B cell (primary cell): ENCODE data around the gene FTH1. TPM values are rescaled to one million over a fixed set of nuclear protein-coding genes. Genes with fewer than 3 reads are reported as not detected.

Experiments used
- ATAC-seq: fragments of 200-7000 bp; cut with Tn5 transposase; one replicate; pipeline ENCODE4 v1.10.0; 2021; ENCODE audit warnings: low read depth, mild to moderate bottlenecking, moderate number of reproducible peaks, moderate library complexity
- CTCF ChIA-PET: fragments of 350-600 bp; sonication (Branson Sonifier 250); formaldehyde crosslinking; loops from one replicate; lab custom pipeline; 2021; ENCODE audit warnings: antibody characterized with exemption, inconsistent platforms; lab: Charles Lee
- POLR2A ChIA-PET: fragments of 350-600 bp; sonication (Branson Sonifier 250); formaldehyde crosslinking; loops from one replicate; lab custom pipeline; 2021; ENCODE audit warnings: antibody characterized with exemption; lab: Charles Lee
- DNase-seq: peaks from one replicate; pipeline ENCODE4 v3.0.0; 2013
- H2AFZ ChIP-seq: 2 replicates; pipeline ENCODE4 v1.6.1; 2012; ENCODE audit warnings: mild to moderate bottlenecking, low read depth, low read length; ENCODE audit not compliant: insufficient read depth, poor library complexity, severe bottlenecking
- H3K27ac ChIP-seq, 2 donors: 1 replicate in 1 of 2; 2 replicates in 1 of 2; pipeline ENCODE4 v1.5.1; 2012 to 2013; ENCODE audit warnings: low read length in 2 of 2, mild to moderate bottlenecking in 2 of 2, moderate library complexity in 1 of 2
- H3K27me3 ChIP-seq, 4 experiments: fragments of 200-600 bp in 1 of 4; sonication (generic) in 1 of 4; replicated peaks in 1 of 4; 1 replicate in 2 of 4; 2 replicates in 2 of 4; pipeline versions ENCODE4 v1.6.1 to v1.7.0; 2013 to 2016; ENCODE audit warnings: low read length in 3 of 4, mild to moderate bottlenecking in 2 of 4, mixed read lengths in 1 of 4, moderate library complexity in 1 of 4; ENCODE audit not compliant: insufficient read depth in 4 of 4, control insufficient read depth in 3 of 4; ENCODE audit errors: control extremely low read depth in 1 of 4
- H3K36me3 ChIP-seq, 2 experiments: replicated peaks in 1 of 2; 1 replicate in 1 of 2; 2 replicates in 1 of 2; pipeline versions ENCODE4 v1.6.1 to v1.7.1; 2013; ENCODE audit warnings: low read length in 1 of 2; ENCODE audit not compliant: insufficient read depth in 2 of 2, control insufficient read depth in 1 of 2; ENCODE audit errors: control extremely low read depth in 1 of 2, extremely low read depth in 1 of 2
- H3K4me1 ChIP-seq, 2 donors: fragments of 200-600 bp in 1 of 2; sonication (generic) in 1 of 2; 1 replicate in 1 of 2; 2 replicates in 1 of 2; pipeline versions ENCODE4 v1.5.1 to v1.6.1; 2013 to 2017; ENCODE audit warnings: low read length in 2 of 2; ENCODE audit not compliant: control insufficient read depth in 2 of 2, insufficient read depth in 2 of 2
- H3K4me2 ChIP-seq: replicated peaks from 2 replicates; pipeline ENCODE3; 2012; ENCODE audit warnings: mild to moderate bottlenecking, low read depth, low read length; ENCODE audit not compliant: poor library complexity, severe bottlenecking
- H3K4me3 ChIP-seq, 5 experiments: fragments of 200-600 bp in 1 of 5; sonication (generic) in 1 of 5; 1 replicate in 3 of 5; 2 replicates in 2 of 5; pipeline versions ENCODE4 v1.5.1 to v1.7.0; 2011 to 2016; ENCODE audit warnings: low read length in 4 of 5, mild to moderate bottlenecking in 4 of 5, low read depth in 2 of 5, control low read depth in 1 of 5, moderate library complexity in 1 of 5; ENCODE audit not compliant: insufficient read depth in 1 of 5; ENCODE audit errors: control extremely low read depth in 1 of 5, extremely low read depth in 1 of 5
- H3K79me2 ChIP-seq: fragments of 200-600 bp; sonication (generic); one replicate; pipeline ENCODE4 v1.6.0; 2016; ENCODE audit warnings: low read length; ENCODE audit not compliant: control insufficient read depth, insufficient read depth
- H3K9ac ChIP-seq: fragments of 200-600 bp; sonication (generic); 2 replicates; pipeline ENCODE4 v1.6.1; 2017; ENCODE audit warnings: mild to moderate bottlenecking, low read length, moderate library complexity
- H3K9me3 ChIP-seq, 3 donors: one replicate each; pipeline versions ENCODE4 v1.6.1 to v1.7.1; 2013; ENCODE audit warnings: low read length in 2 of 3; ENCODE audit not compliant: control insufficient read depth in 2 of 3, insufficient read depth in 1 of 3; ENCODE audit errors: control extremely low read depth in 1 of 3
- H4K20me1 ChIP-seq: 2 replicates; pipeline ENCODE4 v1.6.0; 2012; ENCODE audit warnings: mild to moderate bottlenecking, low read length; ENCODE audit not compliant: insufficient read depth, control insufficient read depth, poor library complexity, severe bottlenecking
- H3K27ac Mint-ChIP-seq: one replicate; pipeline ENCODE4 v1.8.0; 2021; ENCODE audit warnings: mixed read lengths
- H3K27me3 Mint-ChIP-seq: one replicate; pipeline ENCODE4 v1.8.0; 2021; ENCODE audit warnings: mixed read lengths
- H3K4me1 Mint-ChIP-seq: one replicate; pipeline ENCODE4 v1.8.0; 2021; ENCODE audit warnings: mixed read lengths
- H3K4me3 Mint-ChIP-seq: one replicate; pipeline ENCODE4 v1.8.0; 2021; ENCODE audit warnings: mixed read lengths
- H3K9me3 Mint-ChIP-seq: one replicate; pipeline ENCODE4 v1.8.0; 2022; ENCODE audit warnings: mixed read lengths; ENCODE audit not compliant: insufficient read depth
- CTCF ChIP-seq: fragments of 200-600 bp; IDR thresholded peaks from one replicate; pipeline ENCODE4 v1.8.0; 2022; ENCODE audit warnings: antibody characterized with exemption, mild to moderate bottlenecking
- EZH2 ChIP-seq: IDR thresholded peaks from 2 replicates; pipeline ENCODE4 v1.6.1; 2012; ENCODE audit warnings: borderline replicate concordance, low read depth, mild to moderate bottlenecking, moderate library complexity, low read length; ENCODE audit not compliant: insufficient read depth, poor library complexity, severe bottlenecking
- WGBS: methylation state at CpG from one replicate; pipeline ENCODE4 v1.1.5; 2013; ENCODE audit warnings: missing lambda C conversion rate; ENCODE audit not compliant: insufficient coverage; 5-methylcytosine and 5-hydroxymethylcytosine counted together
- intact Hi-C: fragments of 100-400 bp; cut with micrococcal nuclease; formaldehyde crosslinking; loops from one replicate; pipeline ENCODE4 v1.10.0; 2022
- polyA plus RNA-seq: library from polyadenylated mRNA; depleted of rRNA; stranded (reverse); fragments of >200 nt; gene quantifications from 2 replicates; pipeline ENCODE4 v1.2.3, GENCODE V29; 2012
- small RNA-seq: library from RNA; depleted of rRNA; stranded (forward); fragments of <200 nt; gene quantifications from one replicate; pipeline ENCODE3, GENCODE V24; 2012; ENCODE audit warnings: low replicate concordance, low read depth; ENCODE audit not compliant: insufficient read length
- total RNA-seq, 2 donors: library from RNA; stranded (reverse); fragments of 120-200 nt in 1 of 2; gene quantifications; 1 replicate in 1 of 2; 2 replicates in 1 of 2; pipeline versions ENCODE4 v1.2.3 to v1.2.4, GENCODE V29; 2013 to 2022

FTH1 gene
- total and polyA plus RNA-seq, 2 donors (not counting 1 experiment from before 2014, with no cell fraction given): 1,136 to 1,314 TPM

- no peaks in the 10 kb centered on the region for H3K9me3 Mint-ChIP-seq
- Histone ChIP-seq H3K27me3 (peaks cover 0 to 41% (median 20%) of the 10 kb centered on the region in 4 experiments), H3K4me1 (peaks cover 8 to 11% of the 10 kb centered on the region in 2 donors), H3K4me2 (no peak overlapping the region), H3K9ac (no peak overlapping the region), H3K79me2 (no peaks in the 10 kb centered on the region), H3K4me3 (no peak overlapping the region), H3K9me3 (no peaks in the 10 kb centered on the region), H3K36me3 (no peaks in the 10 kb centered on the region), H4K20me1 (no peaks in the 10 kb centered on the region), H3K27ac (no peak overlapping the region), H2AFZ (no peak overlapping the region)
- H3K27me3 Mint-ChIP-seq: peaks cover 47% of the 10 kb centered on the region
- no peak overlapping the region for H3K27ac Mint-ChIP-seq
- CTCF ChIA-PET: interaction anchor here (1.6 kb wide), 1 partner anchor 16 kb away, joined by 5 read pairs; no protein-coding TSS in a partner anchor
- ATAC-seq (no peak), DNase-seq (no peak)
- POLR2A ChIA-PET: interaction anchor here (0.6 kb wide), 1 partner anchor 44 kb away, joined by 3 read pairs; no protein-coding TSS in a partner anchor
- TF ChIP-seq EZH2 (no peak), CTCF (no peak)
- intact Hi-C loops: no loop called here
- no peak overlapping the region for H3K4me3 Mint-ChIP-seq
- WGBS: 93% methylated on average over 6 of the region's 7 CpGs
- H3K4me1 Mint-ChIP-seq: peaks cover 12% of the 10 kb centered on the region
These were observed 52.8 kb downstream of the FTH1 start for GRCh38 chr11:61914471-61915171.

Small RNA genes within 50 kb of the gene (small RNA-seq; reads per million reads assigned to genes)
- not detected for gene RNU6-1243P

Other genes starting within 250 kb of the FTH1 start
- 0.27 and 0.34 TPM in 2 replicates for gene MYRF, start 215.0 kb downstream of the FTH1 start, total RNA-seq
- gene MYRF, start 215.0 kb downstream of the FTH1 start, polyA plus RNA-seq: 0.19 and 0.27 TPM in 2 replicates
- gene TMEM258, start 175.0 kb downstream of the FTH1 start, total RNA-seq: 64.6 and 65.8 TPM in 2 replicates
- gene TMEM258, start 175.0 kb downstream of the FTH1 start, polyA plus RNA-seq: 86.2 and 130 TPM in 2 replicates
- 9.2 and 9.8 TPM in 2 replicates for gene FEN1, start 174.7 kb downstream of the FTH1 start, total RNA-seq
- 3.4 and 6.0 TPM in 2 replicates for gene FEN1, start 174.7 kb downstream of the FTH1 start, polyA plus RNA-seq
- 14.8 and 15.6 TPM in 2 replicates for gene FADS1, start 150.6 kb downstream of the FTH1 start, total RNA-seq
- 0.39 and 1.8 TPM in 2 replicates for gene FADS1, start 150.6 kb downstream of the FTH1 start, polyA plus RNA-seq
- gene FADS2, start 139.3 kb downstream of the FTH1 start, total RNA-seq: 5.9 and 7.0 TPM in 2 replicates
- gene FADS2, start 139.3 kb downstream of the FTH1 start, polyA plus RNA-seq: 1.5 and 3.4 TPM in 2 replicates
- gene FADS3, start 76.1 kb downstream of the FTH1 start, total RNA-seq: 224 and 225 TPM in 2 replicates
- gene FADS3, start 76.1 kb downstream of the FTH1 start, polyA plus RNA-seq: 256 and 265 TPM in 2 replicates
- 0.29 TPM in 1 of 2 replicates, not detected in the other for gene RAB3IL1, start 50.1 kb downstream of the FTH1 start, total RNA-seq
- 0.27 TPM in 1 of 2 replicates, not detected in the other for gene RAB3IL1, start 50.1 kb downstream of the FTH1 start, polyA plus RNA-seq
- 0.78 and 0.99 TPM in 2 replicates for gene BEST1, start 17.3 kb downstream of the FTH1 start, total RNA-seq
- gene BEST1, start 17.3 kb downstream of the FTH1 start, polyA plus RNA-seq: 0.07 and 0.42 TPM in 2 replicates
- gene INCENP, start 156.4 kb upstream of the FTH1 start, total RNA-seq: 34.0 and 37.8 TPM in 2 replicates
- gene INCENP, start 156.4 kb upstream of the FTH1 start, polyA plus RNA-seq: 8.9 and 9.1 TPM in 2 replicates
- gene SCGB1D1, start 222.6 kb upstream of the FTH1 start, total RNA-seq: not detected in 2 replicates
- not detected in 2 replicates for gene SCGB1D1, start 222.6 kb upstream of the FTH1 start, polyA plus RNA-seq
- gene SCGB2A1, start 241.0 kb upstream of the FTH1 start, total RNA-seq: not detected in 2 replicates
- not detected in 2 replicates for gene SCGB2A1, start 241.0 kb upstream of the FTH1 start, polyA plus RNA-seq